A673 (cell line): Measurements from ENCODE around the gene CNOT4. TPM values are rescaled to one million over a fixed set of nuclear protein-coding genes. Genes with fewer than 3 reads are reported as not detected.

Experiments
- BruUV-seq: library from RNA; stranded (reverse); fragments of 400-500 nt; replicated peaks from 2 replicates; lab custom pipeline; 2021; lab: Mats Ljungman, UMichigan
- CTCF ChIA-PET: fragments of 300-600 bp; sonication (Branson Sonifier 250); formaldehyde crosslinking; loops from one replicate; lab custom pipeline; 2022; ENCODE audit warnings: antibody characterized with exemption; lab: Charles Lee
- POLR2A ChIA-PET: fragments of 300-600 bp; sonication (Branson Sonifier 250); formaldehyde crosslinking; loops from one replicate; lab custom pipeline; 2022; ENCODE audit warnings: antibody characterized with exemption; ENCODE audit not compliant: low non-redundant PET; lab: Charles Lee
- DNase-seq: peaks from one replicate; pipeline ENCODE4 v3.0.0-alpha.2; 2015; ENCODE audit warnings: low spot score
- H3K27ac ChIP-seq: fragments of 200-600 bp; sonication (generic); 2 replicates; pipeline ENCODE4 v1.5.1; 2016; ENCODE audit warnings: mixed run types, low read depth, mild to moderate bottlenecking, mixed read lengths, antibody characterized with exemption, low read length; ENCODE audit not compliant: poor library complexity, severe bottlenecking
- H3K27me3 ChIP-seq: fragments of 200-600 bp; sonication (generic); replicated peaks from 2 replicates; pipeline ENCODE4 v1.6.1; 2017; ENCODE audit warnings: mixed run types, low read depth, mild to moderate bottlenecking, mixed read lengths, antibody characterized with exemption, low read length; ENCODE audit not compliant: insufficient read depth, poor library complexity
- H3K36me3 ChIP-seq: fragments of 200-600 bp; sonication (generic); 2 replicates; pipeline ENCODE4 v1.6.1; 2016; ENCODE audit warnings: mixed run types, mild to moderate bottlenecking, mixed read lengths, antibody characterized with exemption, low read length; ENCODE audit not compliant: insufficient read depth, poor library complexity, severe bottlenecking
- H3K4me1 ChIP-seq: fragments of 200-600 bp; sonication (generic); 2 replicates; pipeline ENCODE4 v1.6.1; 2017; ENCODE audit warnings: mixed run types, mild to moderate bottlenecking, mixed read lengths, antibody characterized with exemption, low read length; ENCODE audit not compliant: insufficient read depth, poor library complexity, severe bottlenecking
- H3K4me3 ChIP-seq: fragments of 200-600 bp; sonication (generic); 2 replicates; pipeline ENCODE4 v1.5.1; 2016; ENCODE audit warnings: low read depth, mixed run types, mild to moderate bottlenecking, mixed read lengths, low read length; ENCODE audit not compliant: poor library complexity, severe bottlenecking
- H3K9me3 ChIP-seq: fragments of 200-600 bp; sonication (generic); 2 replicates; pipeline ENCODE4 v1.6.1; 2016; ENCODE audit warnings: mixed run types, low read depth, mild to moderate bottlenecking, mixed read lengths, antibody characterized with exemption, low read length; ENCODE audit not compliant: poor library complexity, severe bottlenecking
- EZH2 ChIP-seq: fragments of 200-600 bp; sonication (generic); IDR thresholded peaks from 2 replicates; pipeline ENCODE4 v1.6.1; 2017; ENCODE audit warnings: borderline replicate concordance, low read depth, mild to moderate bottlenecking, mixed read lengths, antibody characterized with exemption, low read length; ENCODE audit not compliant: poor library complexity, severe bottlenecking
- intact Hi-C: fragments of 100-400 bp; cut with micrococcal nuclease; formaldehyde crosslinking; loops from one replicate; pipeline ENCODE4 v1.10.0; 2022; ENCODE audit not compliant: unreplicated experiment
- total RNA-seq: library from RNA; stranded (reverse); gene quantifications from 2 replicates; pipeline ENCODE4 v1.2.3, GENCODE V29; 2021
- TF ChIP-seq, protein P1 (sequence below): fragments of 300-800, 200-600 bp; sonication (generic); conservative IDR thresholded peaks from 2 replicates; pipeline ENCODE4 v1.5.1; 2017; ENCODE audit warnings: low read depth, mild to moderate bottlenecking, antibody characterized with exemption, low read length, moderate library complexity, mixed read lengths

CNOT4 gene
- total RNA-seq, 1 experiment from 2014 or later: 24.1 TPM

GRCh38 chr7:135550196-135550595 lies 40.3 kb upstream of the CNOT4 start:
- no peaks in the 10 kb centered on the region for H3K36me3 ChIP-seq
- no peak for TF ChIP-seq EZH2
- TF ChIP-seq, protein P1, sequence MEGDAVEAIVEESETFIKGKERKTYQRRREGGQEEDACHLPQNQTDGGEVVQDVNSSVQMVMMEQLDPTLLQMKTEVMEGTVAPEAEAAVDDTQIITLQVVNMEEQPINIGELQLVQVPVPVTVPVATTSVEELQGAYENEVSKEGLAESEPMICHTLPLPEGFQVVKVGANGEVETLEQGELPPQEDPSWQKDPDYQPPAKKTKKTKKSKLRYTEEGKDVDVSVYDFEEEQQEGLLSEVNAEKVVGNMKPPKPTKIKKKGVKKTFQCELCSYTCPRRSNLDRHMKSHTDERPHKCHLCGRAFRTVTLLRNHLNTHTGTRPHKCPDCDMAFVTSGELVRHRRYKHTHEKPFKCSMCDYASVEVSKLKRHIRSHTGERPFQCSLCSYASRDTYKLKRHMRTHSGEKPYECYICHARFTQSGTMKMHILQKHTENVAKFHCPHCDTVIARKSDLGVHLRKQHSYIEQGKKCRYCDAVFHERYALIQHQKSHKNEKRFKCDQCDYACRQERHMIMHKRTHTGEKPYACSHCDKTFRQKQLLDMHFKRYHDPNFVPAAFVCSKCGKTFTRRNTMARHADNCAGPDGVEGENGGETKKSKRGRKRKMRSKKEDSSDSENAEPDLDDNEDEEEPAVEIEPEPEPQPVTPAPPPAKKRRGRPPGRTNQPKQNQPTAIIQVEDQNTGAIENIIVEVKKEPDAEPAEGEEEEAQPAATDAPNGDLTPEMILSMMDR: no peak
- ChIA-PET CTCF (no interaction called here), POLR2A (no interaction called here)
- H3K4me1 ChIP-seq: no peaks in the 10 kb centered on the region
- no TSS peak for BruUV-seq
- peaks cover 15% of the 10 kb centered on the region for H3K27me3 ChIP-seq
- no peak for DNase-seq
- H3K27ac ChIP-seq: no peak overlapping the region
- no peaks in the 10 kb centered on the region for H3K9me3 ChIP-seq
- intact Hi-C loops: no loop called here
- H3K4me3 ChIP-seq: no peak overlapping the region

- H3K9me3 ChIP-seq: no peaks in the 10 kb centered on the region
- no peaks in the 10 kb centered on the region for H3K36me3 ChIP-seq
- POLR2A ChIA-PET: no interaction called here
- H3K27ac ChIP-seq: no peak overlapping the region
- intact Hi-C loops: no loop called here
- peaks cover 47% of the 10 kb centered on the region for H3K27me3 ChIP-seq
- H3K4me1 ChIP-seq: no peaks in the 10 kb centered on the region
- no peak for DNase-seq
- TF ChIP-seq, protein P1: no peak
- TF ChIP-seq EZH2: no peak
- BruUV-seq: no TSS peak
- H3K4me3 ChIP-seq: no peak overlapping the region
- CTCF ChIA-PET: no interaction called here
Observed at GRCh38 chr7:135541029-135541428, 31.1 kb upstream of the CNOT4 start.

GRCh38 chr7:135539629-135540028 lies 29.7 kb upstream of the CNOT4 start:
- TF ChIP-seq, protein P1: no peak
- TF ChIP-seq EZH2: no peak
- Histone ChIP-seq H3K4me1 (no peaks in the 10 kb centered on the region), H3K36me3 (no peaks in the 10 kb centered on the region), H3K9me3 (no peaks in the 10 kb centered on the region), H3K27me3 (peaks cover 47% of the 10 kb centered on the region), H3K4me3 (no peak overlapping the region), H3K27ac (no peak overlapping the region)
- intact Hi-C loops: no loop called here
- BruUV-seq: no TSS peak
- DNase-seq: no peak
- POLR2A ChIA-PET: no interaction called here
- CTCF ChIA-PET: no interaction called here
